Stimulated activated CD4-positive, alpha-beta T cell treated with anti-CD3 and anti-CD28 coated beads, Interleukin-4, amount 100 ng/mL, for 1 hour (primary cell): ENCODE data around the gene FUZ.
"Not testable (repeated sequence)": the region's sequence is repeated elsewhere in the genome, so short reads cannot be mapped to it uniquely, and the experiment has no call there.

Source experiments
- DNase-seq: peaks from one replicate; pipeline ENCODE4 v3.0.0-alpha.2; 2020

The FUZ gene

DNA sequence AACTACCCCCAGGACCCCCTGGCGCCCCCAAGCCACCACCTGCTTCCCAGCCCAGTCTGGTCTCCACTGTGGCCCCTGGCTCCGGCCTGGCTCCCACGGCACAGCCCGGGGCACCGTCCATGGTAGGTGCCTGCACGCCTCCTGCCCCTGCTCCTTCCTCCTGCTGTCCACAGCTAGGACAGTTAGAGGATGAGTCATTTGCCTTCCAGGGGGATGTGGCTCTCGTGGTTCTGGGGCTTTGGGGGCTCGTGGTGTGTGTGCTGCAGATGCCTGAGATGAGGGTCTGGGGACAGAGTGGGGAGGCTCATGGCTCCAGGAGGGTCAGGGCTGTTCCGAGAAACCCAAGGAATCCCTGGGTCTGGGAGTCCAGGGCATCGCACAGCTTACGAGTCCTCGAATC is 17.7 kb upstream of the FUZ start:
- no peak for DNase-seq

DNA sequence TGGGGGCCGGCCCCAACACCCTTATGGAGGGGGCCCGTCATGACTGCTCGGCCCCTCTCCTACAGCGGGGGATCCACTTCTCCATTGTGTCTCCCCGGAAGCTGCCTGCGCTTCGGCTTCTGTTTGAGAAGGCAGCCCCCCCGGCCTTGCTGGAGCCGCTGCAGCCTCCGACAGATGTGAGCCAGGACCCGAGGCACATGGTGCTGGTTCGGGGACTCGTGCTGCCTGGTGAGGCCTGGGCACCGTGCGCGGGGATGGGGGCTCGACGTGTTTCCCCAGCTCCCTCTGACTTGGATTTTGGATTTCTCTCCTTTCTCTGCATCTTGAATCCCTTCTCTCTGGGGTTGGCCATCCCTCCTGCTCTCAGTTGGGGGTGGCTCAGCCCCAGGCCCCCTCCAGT is 16.6 kb upstream of the FUZ start:
- no peak for DNase-seq

DNA sequence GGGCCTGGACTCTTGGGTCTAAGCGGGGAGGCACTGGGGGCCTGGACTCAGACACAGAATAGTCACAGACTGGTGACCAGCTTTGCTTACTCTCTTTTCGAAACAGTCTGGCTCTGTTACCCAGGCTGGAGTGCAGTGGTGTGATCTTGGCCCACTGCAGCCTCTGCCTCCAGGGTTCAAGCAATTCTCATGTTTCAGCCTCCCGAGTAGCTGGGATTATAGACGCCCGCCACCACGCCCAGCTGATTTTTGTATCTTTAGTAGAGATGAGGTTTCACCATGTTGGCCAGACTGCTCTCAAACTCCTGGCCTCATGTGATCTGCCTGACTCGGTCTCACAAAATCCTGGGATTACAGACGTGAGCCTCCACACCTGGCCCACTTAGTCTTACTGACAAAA is 16.1 kb upstream of the FUZ start:
- DNase-seq, result no peak

DNA sequence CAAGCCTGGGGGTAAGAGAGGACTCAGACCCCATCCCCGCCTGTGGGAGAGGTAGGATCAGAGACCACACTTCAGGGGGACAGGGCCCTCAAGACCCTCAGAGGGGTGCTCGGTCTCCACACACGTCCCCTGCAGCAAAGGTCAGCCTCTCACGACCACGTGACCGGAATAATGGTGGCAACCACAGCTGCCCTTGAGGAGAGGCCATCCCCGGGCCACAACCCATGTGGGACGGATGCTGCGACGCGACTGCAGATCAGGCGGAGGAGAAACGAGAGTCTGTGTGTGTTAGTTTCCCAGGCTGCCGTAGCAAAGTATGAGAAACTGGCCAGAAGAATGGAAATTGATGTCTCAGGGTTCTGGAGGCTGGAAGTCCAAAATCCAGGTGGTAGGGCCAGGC is 13.9 kb upstream of the FUZ start:
- DNase-seq, result no peak

DNA sequence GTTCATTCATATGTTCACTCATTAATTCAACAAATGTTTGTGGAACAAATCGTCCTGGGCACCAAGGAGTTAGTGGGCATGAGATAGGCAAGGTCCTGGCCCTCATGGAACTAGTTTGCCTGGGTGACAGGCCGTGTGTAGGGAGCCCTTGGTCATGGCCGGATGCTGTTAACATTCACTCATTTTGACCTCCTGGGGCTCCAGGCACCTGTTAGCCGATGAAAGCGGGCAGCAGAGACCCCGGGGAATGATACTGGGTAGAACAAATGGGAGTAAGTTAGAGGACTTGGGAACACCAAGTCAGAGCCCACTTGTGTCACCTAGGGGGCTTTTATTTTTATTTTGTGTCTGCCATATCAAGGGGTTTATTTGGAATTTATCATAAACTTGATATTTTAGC is 11.6 kb upstream of the FUZ start:
- no peak for DNase-seq

DNA sequence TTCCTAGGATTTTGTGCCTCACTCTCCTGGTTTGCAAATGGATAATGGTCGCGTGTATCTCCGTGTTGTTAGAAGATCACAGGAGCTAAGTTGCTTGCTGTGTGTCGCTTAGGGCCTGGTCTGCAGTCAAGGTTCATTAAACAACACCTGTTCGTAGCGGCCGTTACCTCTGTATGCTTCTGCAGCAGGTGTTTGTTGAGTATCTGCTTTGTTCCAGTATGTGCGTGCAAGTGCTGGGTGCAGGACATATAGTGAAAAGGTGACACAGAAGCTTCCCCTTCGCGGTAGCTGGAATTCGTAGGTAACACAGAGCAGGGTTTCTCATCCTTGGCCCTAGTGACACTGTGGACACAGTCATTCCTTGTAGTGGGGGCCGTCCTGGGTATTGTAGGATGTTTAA is 10.4 kb upstream of the FUZ start:
- no peak for DNase-seq

DNA sequence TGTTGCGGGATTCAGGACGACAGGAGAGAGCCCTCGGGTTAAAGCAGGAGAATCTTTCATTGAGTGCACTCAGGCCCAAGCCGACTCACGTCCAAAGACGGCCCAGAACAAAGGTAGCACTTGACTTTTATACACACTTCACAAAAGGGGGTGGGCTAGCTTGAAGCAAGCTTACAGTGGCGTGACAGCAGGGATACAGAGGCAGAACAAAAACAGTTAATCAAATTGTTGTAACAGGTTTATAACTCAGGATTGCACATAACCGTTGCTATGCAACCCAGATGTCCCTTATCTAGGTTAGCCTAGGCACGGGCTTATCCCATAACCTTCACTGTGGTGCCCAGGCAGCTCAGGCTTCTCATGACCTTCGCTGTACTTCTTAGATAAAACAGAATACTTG is 7.0 kb upstream of the FUZ start:
- no peak for DNase-seq

DNA sequence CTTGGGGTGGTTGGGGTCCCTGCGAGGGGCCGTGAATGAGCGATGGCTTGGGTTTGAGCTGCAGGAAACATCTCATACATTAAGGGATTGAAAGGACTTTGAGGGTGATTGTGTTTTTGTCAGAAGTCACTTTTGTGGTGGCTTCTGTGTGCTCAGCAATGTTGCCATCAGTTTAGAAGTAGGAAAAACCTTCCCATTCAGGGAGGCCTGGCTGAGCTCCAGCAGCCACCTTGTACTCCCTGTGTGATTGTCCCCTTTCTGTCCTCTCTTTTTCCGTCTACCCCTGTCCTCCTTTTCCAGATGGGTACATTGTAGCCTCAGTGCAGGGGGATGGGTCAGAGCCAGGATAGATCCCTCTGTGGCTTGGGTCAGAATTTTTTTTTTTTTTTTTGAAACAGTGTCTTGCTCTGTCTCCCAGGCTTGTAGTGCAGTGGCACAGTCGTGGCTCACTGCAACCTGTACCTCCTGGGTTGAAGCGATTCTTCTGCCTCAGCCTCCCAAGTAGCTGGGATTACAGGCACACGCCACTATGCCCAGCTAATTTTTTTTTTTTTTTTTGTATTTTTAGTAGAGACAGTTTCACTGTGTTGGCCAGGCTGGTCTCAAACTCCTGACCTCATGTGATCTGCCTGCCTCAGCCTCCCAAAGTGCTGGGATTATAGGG is 6.5 kb upstream of the FUZ start:
- not testable (repeated sequence) for DNase-seq

DNA sequence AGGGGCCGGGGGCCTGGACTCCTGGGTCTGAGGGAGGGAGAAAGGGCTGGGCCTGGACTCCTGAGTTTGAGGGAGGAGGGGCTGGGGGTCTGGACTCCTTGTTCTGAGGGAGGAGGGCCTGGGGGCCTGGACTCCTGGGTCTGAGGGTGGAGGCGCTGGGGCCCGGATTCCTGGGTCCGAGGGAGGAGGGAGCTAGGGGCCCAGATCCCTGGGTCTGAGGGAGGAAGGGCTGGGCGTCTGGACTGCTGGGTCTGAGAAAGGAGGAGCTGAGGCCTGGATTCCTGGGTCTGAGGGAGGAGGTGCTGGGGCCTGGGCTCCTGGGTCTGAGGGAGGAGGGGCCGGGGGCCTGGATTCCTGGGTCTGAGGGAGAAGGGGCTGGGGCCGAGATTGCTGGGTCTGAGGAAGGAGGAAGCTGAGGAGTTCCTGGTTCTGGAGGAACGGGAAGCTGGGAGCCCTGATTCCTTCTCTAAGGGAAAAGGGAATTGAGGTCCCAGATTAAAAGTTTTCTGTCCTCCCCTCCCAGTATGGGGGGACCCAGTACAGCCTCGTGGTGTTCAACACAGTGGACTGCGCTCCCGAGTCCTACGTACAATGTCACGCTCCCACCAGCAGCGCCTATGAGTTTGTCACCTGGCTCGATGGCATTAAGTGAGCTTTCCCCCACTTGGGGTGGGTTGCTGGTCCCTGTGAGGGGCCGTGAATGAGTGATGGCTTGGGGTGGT is 5.7 kb upstream of the FUZ start:
- no peak for DNase-seq

DNA sequence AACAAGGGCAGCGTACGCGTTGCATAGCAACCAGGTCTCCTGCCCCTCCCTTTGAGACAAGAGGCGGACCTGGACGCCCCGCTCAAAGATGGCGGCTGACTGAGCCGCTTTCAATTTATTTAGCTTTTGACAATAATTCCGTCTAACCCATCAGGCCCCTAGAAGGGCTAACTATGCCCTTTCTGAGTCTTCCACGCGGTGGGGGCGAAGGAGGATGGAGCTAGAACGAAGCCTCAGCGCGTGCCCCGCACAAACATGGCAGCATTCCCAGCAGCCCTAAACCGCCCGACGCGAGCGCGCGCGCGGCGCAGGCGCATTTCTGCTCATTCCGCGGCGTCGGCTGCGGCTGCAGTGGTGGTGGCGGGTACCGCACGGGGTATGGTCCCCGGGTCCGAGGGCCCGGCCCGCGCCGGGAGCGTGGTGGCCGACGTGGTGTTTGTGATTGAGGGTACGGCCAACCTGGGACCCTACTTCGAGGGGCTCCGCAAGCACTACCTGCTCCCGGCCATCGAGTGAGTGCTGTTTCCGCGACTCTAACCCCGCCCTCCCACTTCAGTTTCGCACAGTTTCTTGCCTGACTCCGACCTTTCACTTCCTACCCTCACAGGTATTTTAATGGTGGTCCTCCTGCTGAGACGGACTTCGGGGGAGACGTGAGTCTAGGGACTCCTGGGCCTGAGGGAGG is 5.0 kb upstream of the FUZ start, which contains the start of gene MED25:
MED25 (plus strand) TSS at position 326 of the 685 bp plus-strand sequence; CDS start at position 379, 53 bp downstream.
- DNase-seq, result peak; percentile 83

DNA sequence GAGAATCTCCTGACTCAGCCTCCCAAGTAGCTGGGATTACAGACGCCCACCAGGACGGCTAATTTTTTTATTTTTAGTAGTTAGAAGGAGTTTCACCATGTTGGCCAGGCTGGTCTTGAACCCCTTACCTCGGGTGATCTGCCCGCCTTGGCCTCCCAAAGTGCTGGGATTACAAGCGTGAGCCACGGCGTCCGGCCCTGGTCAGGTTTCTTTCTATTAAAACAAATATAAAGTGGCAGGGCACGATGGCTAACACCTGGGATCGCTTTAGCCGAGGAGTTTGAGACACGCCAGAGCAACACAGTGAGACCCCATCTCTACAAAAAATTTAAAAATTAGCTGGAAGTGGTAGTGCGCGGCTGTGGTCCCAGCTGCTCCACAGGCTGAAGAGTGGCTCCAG is 3.5 kb upstream of the FUZ start:
- no peak for DNase-seq

DNA sequence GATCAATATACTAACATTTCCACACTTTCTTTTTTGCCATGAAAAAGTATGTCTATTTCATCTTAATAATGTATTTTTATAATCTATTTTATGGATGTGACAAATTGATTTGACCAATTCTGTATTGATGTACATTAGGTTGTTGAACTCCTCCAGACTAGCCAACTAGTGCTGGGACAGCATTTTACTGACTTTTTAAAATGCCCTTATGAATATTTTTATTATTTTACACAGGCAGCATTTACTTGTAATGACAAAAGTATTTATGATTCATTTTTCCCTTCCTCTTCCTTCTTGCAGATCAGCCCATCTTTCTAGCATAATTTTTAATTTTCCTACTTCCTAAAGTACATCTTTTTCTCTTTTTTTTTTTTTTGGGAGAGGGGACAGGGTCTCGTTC is 918 bp upstream of the FUZ start:
- DNase-seq, result no peak

DNA sequence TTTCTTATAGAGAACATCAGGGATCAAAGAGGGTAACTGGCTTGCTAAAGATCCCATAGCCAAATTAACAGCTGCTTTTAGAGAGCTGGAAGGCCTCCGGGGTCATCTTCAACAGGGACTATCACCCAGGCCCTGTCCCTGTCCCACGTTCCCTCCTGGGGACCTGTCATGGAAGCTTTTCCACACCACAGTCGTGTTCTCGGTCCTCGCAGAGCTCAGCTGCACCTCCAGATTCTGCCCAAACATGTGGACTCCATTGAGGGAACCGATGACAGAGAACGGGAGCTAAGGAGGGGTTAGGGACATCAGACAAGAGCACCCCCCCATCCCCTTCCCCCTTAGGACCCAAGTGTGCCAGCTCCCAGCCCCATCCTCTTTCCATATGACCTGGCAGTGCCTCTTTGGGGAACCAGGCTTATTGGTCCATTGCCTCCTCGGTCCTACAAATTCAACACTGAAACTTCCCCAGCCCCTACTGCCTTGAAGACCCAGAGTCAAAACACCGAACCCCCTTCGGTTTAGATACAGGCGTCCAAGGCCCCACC is 568 bp downstream of the FUZ start:
- no peak for DNase-seq

DNA sequence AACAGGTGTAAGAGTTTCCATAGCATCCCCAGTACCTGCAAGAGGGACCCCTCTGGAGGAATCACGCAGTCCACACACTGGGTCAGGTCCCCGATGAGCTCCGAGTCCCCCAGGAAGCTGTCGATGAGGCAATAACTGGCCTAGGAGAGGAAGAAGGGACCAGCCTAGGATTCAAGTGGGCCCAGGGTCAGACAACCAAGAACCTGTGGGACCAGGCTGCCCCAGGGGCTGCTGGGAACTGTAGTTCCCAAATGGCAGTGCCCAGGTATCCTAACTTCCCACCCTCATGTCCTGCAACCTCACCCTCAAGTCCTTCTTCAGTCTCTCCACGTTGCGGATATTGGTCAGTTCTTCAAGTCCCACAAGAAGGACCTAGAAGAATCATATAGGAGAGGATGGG is 1.8 kb downstream of the FUZ start:
- no peak for DNase-seq

DNA sequence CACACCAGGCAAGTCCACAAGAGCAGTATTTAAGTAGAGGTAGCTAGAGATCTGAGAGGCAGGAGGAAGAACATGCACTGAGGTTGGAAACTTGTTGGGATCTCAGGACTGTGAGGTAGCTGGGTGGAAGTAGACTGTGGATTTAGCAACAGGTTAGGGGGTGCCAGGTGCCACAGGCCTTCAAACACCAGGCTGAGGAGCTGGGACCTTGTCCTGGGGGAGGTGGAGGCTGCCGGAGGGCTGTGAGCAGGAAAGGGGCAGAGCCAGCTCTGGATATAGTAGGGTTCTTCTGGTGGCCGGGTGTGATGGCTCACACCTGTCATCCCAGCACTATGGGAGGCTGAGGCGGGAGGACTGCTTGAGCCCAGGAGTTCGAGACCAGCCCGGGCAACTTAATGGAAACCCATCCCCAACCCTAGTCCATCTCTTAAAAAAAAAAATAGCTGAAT is 3.1 kb downstream of the FUZ start:
- DNase-seq, result no peak

DNA sequence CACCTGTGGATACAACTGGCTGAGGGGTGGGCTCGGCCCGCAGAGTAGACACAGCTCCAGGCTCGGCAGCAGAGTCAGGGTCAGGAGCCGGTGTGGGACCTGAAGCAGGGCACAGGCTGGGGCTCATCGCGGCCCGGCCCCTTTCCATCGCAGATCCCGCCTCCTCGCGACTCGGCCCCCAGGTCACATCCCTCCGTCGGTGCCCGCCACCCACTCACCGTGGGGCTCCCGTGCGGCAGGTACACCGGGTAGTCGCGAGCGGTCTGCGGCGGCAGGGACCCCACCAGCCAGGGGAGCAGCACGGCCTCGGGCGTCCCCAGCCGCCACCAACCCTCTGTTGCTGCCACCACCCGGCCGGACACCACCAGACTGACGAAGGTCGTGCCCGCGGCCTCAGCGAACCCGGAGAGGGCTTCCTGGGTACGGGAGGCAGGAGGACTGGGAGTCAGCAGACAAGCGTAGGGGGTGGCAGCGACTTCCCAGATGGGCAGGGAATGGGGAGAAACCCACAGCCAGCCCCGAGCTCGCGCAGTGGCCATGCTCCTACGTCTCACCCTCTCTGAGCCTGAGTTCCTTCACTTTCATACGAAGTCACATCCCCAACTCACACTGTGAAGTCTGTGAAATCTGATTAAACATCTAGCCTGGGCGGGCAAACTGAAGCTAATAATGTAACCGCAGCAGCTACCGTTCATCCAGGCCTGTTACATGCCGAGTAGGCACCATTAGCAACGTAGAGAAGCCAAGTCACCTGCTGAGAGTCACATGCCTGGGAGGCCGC is 3.7 kb downstream of the FUZ start:
- DNase-seq, result peak; percentile 47

DNA sequence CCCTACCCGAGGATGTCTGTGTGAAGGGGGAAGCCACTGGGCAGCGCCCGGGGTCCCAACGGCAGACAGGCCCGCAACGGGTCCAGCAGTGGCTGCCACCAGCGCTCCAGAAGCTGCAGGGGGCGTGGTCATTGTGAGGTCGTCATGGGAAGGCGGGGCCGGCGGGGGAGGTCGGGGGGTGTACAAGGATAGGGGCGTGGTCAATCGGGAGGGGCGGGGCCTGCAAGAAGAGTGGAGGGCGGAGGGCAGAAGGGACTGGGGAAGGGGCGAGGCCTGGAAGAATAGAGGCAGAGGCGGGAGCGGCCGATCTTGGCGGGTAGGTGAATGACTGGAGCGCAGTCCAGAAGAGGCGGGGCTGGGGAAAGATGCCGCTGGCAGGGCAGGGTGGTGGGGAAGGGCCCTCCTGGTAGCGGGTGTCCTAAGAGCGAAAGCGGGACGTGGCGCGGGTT is 4.4 kb downstream of the FUZ start:
- DNase-seq, result peak; percentile 88

DNA sequence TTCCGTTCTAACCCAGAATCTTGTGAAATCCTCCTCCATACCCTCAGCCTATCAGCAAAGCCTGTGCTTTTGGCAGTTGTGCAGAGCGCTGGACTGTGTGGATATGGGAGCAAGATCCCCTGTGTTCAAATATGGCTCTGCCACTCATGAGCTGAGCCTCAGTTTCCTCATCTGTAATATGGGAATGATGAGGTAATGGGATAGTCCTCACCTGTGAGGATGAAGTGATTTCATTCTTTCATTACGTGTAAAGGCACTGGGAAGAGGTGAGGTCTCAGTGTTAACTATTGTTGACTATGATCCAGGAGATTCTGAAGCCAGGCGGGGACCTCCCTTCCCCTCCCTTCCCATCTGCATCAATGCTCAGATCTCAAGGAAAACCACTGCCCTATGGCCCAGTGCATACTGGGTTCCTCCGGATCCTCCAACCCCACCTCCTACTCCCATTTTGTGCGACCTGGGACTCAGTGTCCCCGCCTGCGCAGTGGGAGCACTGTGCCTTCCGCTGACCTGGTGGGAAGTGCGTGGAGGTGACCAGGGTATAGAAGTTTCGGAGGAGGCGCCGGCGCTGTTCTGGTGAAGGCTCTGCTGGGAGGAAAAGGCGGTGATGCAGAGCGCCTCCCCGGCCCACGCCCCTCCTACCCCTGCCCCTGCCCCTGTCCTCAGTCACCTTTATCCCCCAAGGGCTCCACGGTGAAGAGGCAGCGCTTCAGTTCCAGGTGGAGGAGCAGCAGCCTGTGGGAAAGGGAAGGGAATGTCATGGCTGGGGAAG is 5.0 kb downstream of the FUZ start:
- DNase-seq, result no peak

DNA sequence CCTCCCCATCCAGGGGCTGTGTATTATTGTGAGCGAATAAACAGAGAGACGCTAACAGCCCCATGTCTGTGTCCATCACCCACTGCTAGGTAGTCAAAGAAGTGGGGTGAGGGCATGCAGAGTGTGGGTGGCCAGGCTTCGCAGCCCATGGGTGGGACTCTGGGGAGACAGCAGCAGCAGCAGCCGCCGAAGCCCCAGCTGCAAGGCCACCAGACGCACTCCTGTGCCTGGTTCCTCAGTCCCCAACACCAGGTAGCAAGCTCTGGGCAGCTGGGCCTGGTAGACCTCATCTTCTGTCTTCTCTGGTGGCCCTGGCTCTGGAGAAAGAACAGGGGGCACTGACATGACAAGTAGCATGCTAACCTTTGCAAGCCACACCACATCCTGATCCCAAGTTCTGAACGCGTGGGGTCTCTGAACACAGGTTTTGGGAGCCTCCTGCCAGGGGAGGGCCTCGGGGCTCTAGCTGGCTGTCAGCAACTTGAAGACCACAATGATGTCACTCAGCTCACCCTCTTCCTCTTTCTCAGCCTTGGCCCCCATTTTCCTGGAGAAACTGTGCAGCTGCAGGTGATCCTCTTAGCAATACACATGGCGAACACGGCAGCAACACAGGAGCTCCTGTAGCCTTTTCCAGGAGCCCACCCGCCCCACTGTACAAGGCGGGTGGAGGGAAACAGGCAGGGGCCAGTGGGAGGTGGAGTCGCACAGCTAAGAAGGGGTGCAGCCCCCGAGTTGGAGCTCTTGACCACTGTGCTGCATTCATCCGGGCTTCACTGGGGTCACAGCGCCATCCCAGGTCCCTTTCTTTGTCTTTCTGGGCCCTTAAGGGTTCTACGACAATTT is 5.8 kb downstream of the FUZ start:
- DNase-seq, result no peak

DNA sequence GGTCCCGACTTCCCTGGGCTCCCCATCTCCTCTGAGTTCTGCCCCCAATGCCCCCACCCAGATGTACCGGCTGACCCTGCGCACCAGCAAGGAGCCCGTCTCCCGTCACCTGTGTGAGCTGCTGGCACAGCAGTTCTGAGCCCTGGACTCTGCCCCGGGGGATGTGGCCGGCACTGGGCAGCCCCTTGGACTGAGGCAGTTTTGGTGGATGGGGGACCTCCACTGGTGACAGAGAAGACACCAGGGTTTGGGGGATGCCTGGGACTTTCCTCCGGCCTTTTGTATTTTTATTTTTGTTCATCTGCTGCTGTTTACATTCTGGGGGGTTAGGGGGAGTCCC is 6.5 kb downstream of the FUZ start:
- DNase-seq, result no peak
